Measurements from ENCODE around the gene ARMC9.
"Not testable (repeated sequence)": the region's sequence is repeated elsewhere in the genome, so short reads cannot be mapped to it uniquely, and the experiment has no call there.

The ARMC9 gene

GRCh38 chr2:231388725-231389346 is 190.4 kb downstream of the ARMC9 start:
- no peak for DNase-seq

- no peak for DNase-seq
These were observed 192.2 kb downstream of the ARMC9 start for GRCh38 chr2:231390667-231391066.

- DNase-seq: no peak
These were observed 193.6 kb downstream of the ARMC9 start for GRCh38 chr2:231391981-231392380.

- DNase-seq: no peak
These were observed 194.2 kb downstream of the ARMC9 start for GRCh38 chr2:231392431-231393148.

GRCh38 chr2:231393149-231394131 is 195.0 kb downstream of the ARMC9 start:
- no peak for DNase-seq

- DNase-seq: no peak
These were observed 196.0 kb downstream of the ARMC9 start for GRCh38 chr2:231394211-231395141.

GRCh38 chr2:231395188-231396057 is 197.0 kb downstream of the ARMC9 start, which contains the start of gene B3GNT7:
Gene B3GNT7 (plus strand): TSS chr2:231395710. CDS start chr2:231395804, 94 bp downstream.
- peak; percentile 43 for DNase-seq

- no peak for DNase-seq
These were observed 197.8 kb downstream of the ARMC9 start for GRCh38 chr2:231396058-231396821.

- DNase-seq: no peak
These were observed 198.8 kb downstream of the ARMC9 start for GRCh38 chr2:231397011-231397927.

- no peak for DNase-seq
These were observed 199.5 kb downstream of the ARMC9 start for GRCh38 chr2:231397928-231398294.

- DNase-seq: no peak
These were observed 200.2 kb downstream of the ARMC9 start for GRCh38 chr2:231398585-231398984.

GRCh38 chr2:231399046-231399852 is 200.8 kb downstream of the ARMC9 start:
- no peak for DNase-seq

GRCh38 chr2:231399853-231400680 is 201.6 kb downstream of the ARMC9 start:
- DNase-seq: no peak

GRCh38 chr2:231400681-231401080 is 202.2 kb downstream of the ARMC9 start:
- not testable (repeated sequence) for DNase-seq

GRCh38 chr2:231401101-231401500 is 202.7 kb downstream of the ARMC9 start:
- not testable (repeated sequence) for DNase-seq

GRCh38 chr2:231403421-231404182 is 205.2 kb downstream of the ARMC9 start:
- DNase-seq: peak; percentile 31

GRCh38 chr2:231404183-231404578 is 205.8 kb downstream of the ARMC9 start:
- not testable (repeated sequence) for DNase-seq

All from NCI-H510A (cell line).